Activated CD4-positive, alpha-beta T cell treated with anti-CD3 and anti-CD28 coated beads, Interleukin-2, amount 10 ng/mL, durations not matched to agents 24 days and 14 days (primary cell): ENCODE results near the gene TSPAN32. TPM values are rescaled to one million over a fixed set of nuclear protein-coding genes. Genes with fewer than 3 reads are reported as not detected.
"Not testable (repeated sequence)": the region's sequence is repeated elsewhere in the genome, so short reads cannot be mapped to it uniquely, and the experiment has no call there.

ENCODE experiments used
- DNase-seq: peaks from one replicate; pipeline ENCODE4 v3.0.0; 2022
- H3K27ac Mint-ChIP-seq: one replicate; pipeline ENCODE4 v1.8.0; 2022; ENCODE audit warnings: mild to moderate bottlenecking, mixed read lengths
- H3K27me3 Mint-ChIP-seq: one replicate; pipeline ENCODE4 v1.8.0; 2022; ENCODE audit warnings: mixed read lengths
- H3K36me3 Mint-ChIP-seq: one replicate; pipeline ENCODE4 v1.8.0; 2022; ENCODE audit warnings: low read depth, mild to moderate bottlenecking, mixed read lengths
- H3K4me1 Mint-ChIP-seq: one replicate; pipeline ENCODE4 v1.8.0; 2021; ENCODE audit warnings: mixed read lengths
- H3K4me3 Mint-ChIP-seq: one replicate; pipeline ENCODE4 v1.8.0; 2022; ENCODE audit warnings: mild to moderate bottlenecking, moderate library complexity, mixed read lengths
- H3K9me3 Mint-ChIP-seq: one replicate; pipeline ENCODE4 v1.8.0; 2021; ENCODE audit warnings: mixed read lengths
- intact Hi-C: fragments of 100-400 bp; cut with micrococcal nuclease; formaldehyde crosslinking; loops from one replicate; pipeline ENCODE4 v1.15.1; 2023
- total RNA-seq: library from RNA; stranded (reverse); gene quantifications from 2 replicates; pipeline ENCODE4 v1.2.3, GENCODE V29; 2022

The TSPAN32 gene
- total RNA-seq, 1 donor from 2014 or later = 2.4 TPM

DNA sequence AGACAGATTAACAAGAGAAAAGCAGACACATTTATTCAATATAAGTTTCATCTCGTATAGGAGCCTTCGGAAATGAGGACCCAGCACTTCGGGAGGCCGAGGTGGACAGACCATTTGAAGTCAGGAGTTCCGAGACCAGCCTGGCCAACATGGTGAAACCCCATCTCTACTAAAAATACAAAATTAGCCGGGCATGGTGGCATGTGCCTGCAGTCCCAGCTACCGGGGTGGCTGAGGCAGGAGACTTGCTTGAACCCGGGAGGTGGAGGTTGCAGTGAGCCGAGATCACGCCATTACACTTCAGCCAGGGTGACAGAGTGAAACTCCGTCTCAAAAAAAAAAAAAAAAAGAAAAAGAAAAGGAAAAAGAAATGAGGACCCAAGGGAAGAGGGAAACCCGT, 62.6 kb downstream of the TSPAN32 start:
- H3K36me3 Mint-ChIP-seq, H3K4me3 Mint-ChIP-seq: not testable (repeated sequence)

GRCh38 chr11:2365571-2366210, 63.9 kb downstream of the TSPAN32 start:
- Mint-ChIP-seq H3K4me3 (no peak overlapping the region), H3K36me3 (no peaks in the 10 kb centered on the region), H3K9me3 (no peaks in the 10 kb centered on the region), H3K4me1 (no peaks in the 10 kb centered on the region), H3K27me3 (no peaks in the 10 kb centered on the region), H3K27ac (no peak overlapping the region)
- no peak for DNase-seq
- intact Hi-C loops = no loop called here

More for the DNA sequence above, 62.6 kb downstream of the TSPAN32 start:
- H3K27ac Mint-ChIP-seq, H3K27me3 Mint-ChIP-seq, intact Hi-C loops, H3K4me1 Mint-ChIP-seq, H3K9me3 Mint-ChIP-seq, DNase-seq: not testable (repeated sequence)

GRCh38 chr11:2366276-2366675, 64.5 kb downstream of the TSPAN32 start:
- H3K9me3 Mint-ChIP-seq = no peaks in the 10 kb centered on the region
- no peak overlapping the region for H3K4me3 Mint-ChIP-seq
- intact Hi-C loops = no loop called here
- H3K27me3 Mint-ChIP-seq = no peaks in the 10 kb centered on the region
- no peaks in the 10 kb centered on the region for H3K36me3 Mint-ChIP-seq
- H3K27ac Mint-ChIP-seq = no peak overlapping the region
- H3K4me1 Mint-ChIP-seq = no peaks in the 10 kb centered on the region
- DNase-seq = no peak

DNA sequence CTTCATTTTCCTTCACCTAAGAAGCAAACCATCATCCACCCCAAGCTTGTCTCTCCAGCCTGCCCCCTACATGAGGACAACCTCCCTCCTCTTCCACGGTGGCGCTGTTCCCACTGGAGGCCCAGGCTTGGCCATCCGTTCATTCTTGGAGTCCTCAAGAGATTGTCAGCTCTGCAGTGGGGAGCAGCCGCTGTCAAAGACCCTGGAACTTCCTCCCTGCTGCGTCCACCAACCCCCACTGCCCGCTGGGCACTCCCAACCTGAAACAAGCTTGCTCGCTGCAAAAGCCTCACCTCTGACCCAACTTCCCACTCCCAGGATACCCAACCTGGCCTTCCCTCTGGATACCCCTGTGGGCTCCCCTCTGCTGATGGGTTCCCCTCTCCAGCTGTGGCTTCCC, 64.9 kb downstream of the TSPAN32 start:
- Mint-ChIP-seq H3K4me3 (no peak overlapping the region), H3K36me3 (no peaks in the 10 kb centered on the region), H3K4me1 (no peaks in the 10 kb centered on the region), H3K9me3 (no peaks in the 10 kb centered on the region), H3K27ac (no peak overlapping the region), H3K27me3 (peaks cover 2% of the 10 kb centered on the region)
- DNase-seq = no peak
- intact Hi-C loops = no loop called here

DNA sequence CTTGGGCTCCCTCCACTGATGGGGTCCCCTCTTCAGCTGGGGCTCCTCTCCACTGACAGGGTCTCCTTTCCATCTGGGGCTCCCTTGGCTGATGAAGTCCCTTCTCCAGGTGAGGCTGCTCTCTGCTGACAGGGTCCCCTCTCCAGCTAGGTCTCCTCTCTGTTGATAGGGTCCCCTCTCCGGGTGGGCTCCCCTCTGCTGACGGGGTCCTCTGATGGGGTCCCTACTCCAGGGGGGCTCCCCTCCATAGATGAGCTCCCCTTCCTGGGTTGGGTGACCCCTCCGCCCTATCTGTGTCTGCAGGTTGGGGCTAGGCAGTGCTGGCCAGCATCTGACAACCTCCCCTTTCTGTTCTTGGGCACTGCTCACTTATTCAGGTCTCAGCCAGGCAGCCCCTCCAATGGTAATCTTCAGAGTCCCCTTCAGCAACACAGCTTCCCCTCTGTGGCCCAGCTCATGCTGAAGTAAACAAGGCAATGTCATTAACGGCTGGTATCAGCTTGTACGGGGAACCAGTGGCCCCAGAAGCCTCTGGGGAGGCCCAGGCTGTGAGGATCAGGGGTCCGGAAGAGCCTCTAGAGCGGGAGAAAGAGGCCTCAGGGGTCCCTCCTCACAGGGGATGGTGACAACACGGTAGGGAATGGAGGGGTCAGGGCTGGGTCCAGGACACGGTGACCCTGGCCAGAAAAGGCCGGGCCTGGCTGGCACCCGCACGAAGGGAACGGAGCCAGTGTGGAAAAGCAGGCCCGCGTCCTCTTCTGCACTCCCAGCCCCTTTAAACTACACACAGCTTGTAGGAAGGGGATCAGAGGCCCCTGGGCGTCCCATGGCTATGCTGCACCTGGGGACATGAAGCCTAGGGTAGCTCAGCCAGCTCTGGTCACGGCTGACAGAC, 65.7 kb downstream of the TSPAN32 start:
- intact Hi-C loops = no loop called here

More for the DNA sequence above, 65.7 kb downstream of the TSPAN32 start:
- DNase-seq = no peak
- Mint-ChIP-seq H3K36me3 (no peaks in the 10 kb centered on the region), H3K4me3 (no peak overlapping the region), H3K4me1 (no peaks in the 10 kb centered on the region), H3K9me3 (no peaks in the 10 kb centered on the region), H3K27ac (no peak overlapping the region), H3K27me3 (peaks cover 5% of the 10 kb centered on the region)

Other genes with a start within 250 kb of the TSPAN32 start
- gene IGF2, start 162.6 kb upstream of the TSPAN32 start, total RNA-seq = 0.45 and 1.1 TPM in 2 replicates
- gene INS, start 140.8 kb upstream of the TSPAN32 start, total RNA-seq = not detected in 2 replicates
- gene TH, start 130.2 kb upstream of the TSPAN32 start, total RNA-seq = not detected in 2 replicates
- gene ASCL2, start 31.4 kb upstream of the TSPAN32 start, total RNA-seq = 0.62 and 0.96 TPM in 2 replicates
- 2.4 and 2.6 TPM in 2 replicates for gene C11orf21, start 95 bp upstream of the TSPAN32 start, total RNA-seq
- gene CD81, start 75.3 kb downstream of the TSPAN32 start, total RNA-seq = 224 and 225 TPM in 2 replicates
- 61.8 and 62.9 TPM in 2 replicates for gene TSSC4, start 98.7 kb downstream of the TSPAN32 start, total RNA-seq
- gene TRPM5, start 142.5 kb downstream of the TSPAN32 start, total RNA-seq = not detected in 2 replicates
- gene KCNQ1, start 143.0 kb downstream of the TSPAN32 start, total RNA-seq = 6.4 TPM in 2 replicates